ENCODE measurements around the gene ZDHHC11B.
"Not testable (repeated sequence)": the region's sequence is repeated elsewhere in the genome, so short reads cannot be mapped to it uniquely, and the experiment has no call there.

Gene ZDHHC11B

GRCh38 chr5:683551-684481 lies 100.7 kb downstream of the ZDHHC11B start:
- DNase-seq: no peak

- not testable (repeated sequence) for DNase-seq
Observed at GRCh38 chr5:682651-683358, 101.7 kb downstream of the ZDHHC11B start.

DNA sequence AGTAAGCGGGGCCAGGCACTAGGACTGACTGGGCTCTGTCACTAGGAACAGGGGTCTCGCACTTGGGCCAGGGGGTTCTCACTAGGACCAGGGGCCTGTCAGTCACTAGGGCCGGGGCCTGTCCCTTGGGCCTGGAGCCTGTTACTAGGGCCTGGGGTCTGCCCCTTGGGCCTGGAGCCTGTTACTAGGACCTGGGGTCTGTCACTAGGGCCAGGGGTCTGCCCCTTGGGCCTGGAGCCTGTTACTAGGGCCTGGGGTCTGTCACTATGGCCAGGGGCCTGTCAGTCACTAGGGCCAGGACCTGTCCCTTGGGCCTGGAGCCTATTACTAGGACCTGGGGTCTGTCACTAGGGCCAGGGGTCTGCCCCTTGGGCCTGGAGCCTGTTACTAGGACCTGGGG lies 102.3 kb downstream of the ZDHHC11B start:
- not testable (repeated sequence) for DNase-seq

GRCh38 chr5:681317-682191 lies 103.0 kb downstream of the ZDHHC11B start:
- not testable (repeated sequence) for DNase-seq

- DNase-seq: not testable (repeated sequence)
Observed at GRCh38 chr5:680836-681235, 103.7 kb downstream of the ZDHHC11B start.

- not testable (repeated sequence) for DNase-seq
Observed at GRCh38 chr5:680118-680795, 104.3 kb downstream of the ZDHHC11B start.

DNA sequence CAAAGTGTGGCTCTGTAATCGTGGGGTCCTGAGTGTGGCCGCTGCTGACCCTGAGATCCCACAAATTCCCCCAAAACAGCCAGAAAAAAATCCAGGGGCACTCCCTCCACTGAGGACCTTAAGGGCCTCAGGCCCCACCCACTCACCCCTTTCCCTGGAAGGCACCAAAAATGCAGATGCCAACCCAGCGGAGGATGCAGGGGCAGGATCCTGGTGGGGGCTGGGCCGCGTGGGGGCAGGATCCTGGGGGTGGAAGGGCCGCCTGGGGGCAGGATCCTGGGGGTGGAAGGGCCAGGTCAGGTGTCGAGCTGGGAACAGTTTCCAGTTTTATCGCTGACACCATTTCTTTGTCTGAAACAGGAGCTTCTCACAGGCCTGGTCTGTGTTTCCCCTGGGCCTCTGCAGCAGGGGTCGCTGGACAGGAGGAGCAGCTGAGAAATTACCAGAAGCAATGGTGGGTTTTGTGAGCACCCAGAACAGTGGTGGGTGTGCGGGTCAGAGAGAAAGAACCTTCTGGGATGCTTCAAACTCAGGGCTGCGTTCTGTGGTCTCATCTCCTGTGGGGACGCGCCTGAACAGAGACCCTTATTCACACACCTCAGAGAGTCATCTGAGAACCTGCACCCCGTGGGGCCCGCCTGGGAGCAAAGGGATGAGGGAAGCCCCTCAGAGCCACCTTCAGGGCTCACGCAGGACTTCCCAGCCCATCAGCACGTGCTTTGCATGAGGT lies 105.2 kb downstream of the ZDHHC11B start:
- DNase-seq: not testable (repeated sequence)

- DNase-seq: not testable (repeated sequence)
Observed at GRCh38 chr5:678521-678920, 106.0 kb downstream of the ZDHHC11B start.

GRCh38 chr5:677131-678101 lies 107.1 kb downstream of the ZDHHC11B start:
- DNase-seq: no peak

DNA sequence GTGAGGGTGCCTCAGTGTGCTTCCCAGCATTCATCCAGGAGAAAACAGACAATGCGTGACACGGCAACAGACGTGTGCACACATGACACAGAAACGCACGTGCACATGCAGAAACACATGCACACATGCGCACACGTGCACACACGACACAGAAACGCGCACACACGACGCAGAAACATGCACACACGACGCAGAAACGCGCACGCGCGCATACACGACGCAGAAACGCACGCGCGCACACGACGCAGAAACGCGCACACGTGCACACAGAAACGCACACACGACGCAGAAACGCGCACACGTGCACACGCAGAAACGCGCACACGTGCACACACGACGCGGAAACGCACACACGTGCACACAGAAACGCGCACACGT lies 107.8 kb downstream of the ZDHHC11B start:
- no peak for DNase-seq

GRCh38 chr5:675871-676698 lies 108.4 kb downstream of the ZDHHC11B start:
- DNase-seq: no peak

DNA sequence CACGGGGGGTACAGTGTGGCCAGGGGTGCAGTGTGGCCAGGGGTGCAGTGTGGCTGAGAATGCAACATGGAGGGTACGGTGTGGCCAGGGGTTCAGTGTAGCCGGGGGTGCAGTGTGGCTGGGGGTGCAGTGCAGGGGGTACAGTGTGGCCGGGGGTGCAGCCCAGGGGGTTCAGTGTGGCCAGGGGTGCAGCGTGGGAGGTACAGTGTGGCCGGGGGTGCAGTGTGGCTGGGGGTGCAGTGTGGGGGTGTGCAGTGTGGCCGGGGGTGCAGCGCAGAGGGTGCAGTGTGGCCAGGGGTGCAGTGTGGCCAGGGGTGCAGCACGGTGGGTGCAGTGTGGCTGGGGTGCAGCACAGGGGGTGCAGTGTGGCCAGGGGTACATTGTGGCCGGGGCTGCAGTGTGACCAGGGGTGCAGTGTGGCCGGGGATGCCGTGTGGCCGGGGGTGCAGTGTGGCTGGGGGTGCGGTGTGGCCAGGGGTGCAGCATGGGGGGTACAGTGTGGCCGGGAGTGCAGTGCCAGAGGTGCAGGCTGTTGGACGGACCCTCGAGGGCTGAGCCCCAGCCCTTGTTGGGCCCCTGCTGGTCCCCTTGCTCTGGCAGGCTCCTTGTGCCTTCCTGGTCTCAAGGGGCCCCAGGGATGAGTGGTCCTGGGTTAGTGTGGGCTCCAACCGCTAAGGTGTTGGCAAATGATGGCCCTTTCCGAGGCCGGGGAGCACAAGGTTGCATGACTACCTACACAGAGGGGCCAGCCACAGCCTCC lies 109.2 kb downstream of the ZDHHC11B start:
- no peak for DNase-seq

DNA sequence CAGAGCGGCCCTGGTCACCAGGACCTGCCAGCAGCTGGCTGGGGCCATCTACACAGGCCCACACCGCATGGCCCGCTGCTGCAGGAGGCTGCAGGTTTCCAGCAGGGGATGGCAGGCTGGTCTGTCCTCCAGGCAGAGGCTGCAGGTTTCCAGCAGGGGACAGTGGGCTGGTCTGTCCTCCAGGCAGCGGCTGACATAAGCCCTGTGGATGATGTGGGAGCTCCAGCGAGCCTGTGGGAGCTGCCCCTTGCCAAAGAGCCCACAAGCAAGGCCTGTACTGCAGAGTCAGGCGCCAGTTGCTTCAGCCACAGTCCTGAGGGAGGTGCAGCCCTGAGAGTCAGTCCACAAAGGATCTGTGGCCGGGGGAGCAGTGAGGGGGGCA lies 109.9 kb downstream of the ZDHHC11B start:
- no peak for DNase-seq

GRCh38 chr5:673831-674629 lies 110.5 kb downstream of the ZDHHC11B start:
- no peak for DNase-seq

DNA sequence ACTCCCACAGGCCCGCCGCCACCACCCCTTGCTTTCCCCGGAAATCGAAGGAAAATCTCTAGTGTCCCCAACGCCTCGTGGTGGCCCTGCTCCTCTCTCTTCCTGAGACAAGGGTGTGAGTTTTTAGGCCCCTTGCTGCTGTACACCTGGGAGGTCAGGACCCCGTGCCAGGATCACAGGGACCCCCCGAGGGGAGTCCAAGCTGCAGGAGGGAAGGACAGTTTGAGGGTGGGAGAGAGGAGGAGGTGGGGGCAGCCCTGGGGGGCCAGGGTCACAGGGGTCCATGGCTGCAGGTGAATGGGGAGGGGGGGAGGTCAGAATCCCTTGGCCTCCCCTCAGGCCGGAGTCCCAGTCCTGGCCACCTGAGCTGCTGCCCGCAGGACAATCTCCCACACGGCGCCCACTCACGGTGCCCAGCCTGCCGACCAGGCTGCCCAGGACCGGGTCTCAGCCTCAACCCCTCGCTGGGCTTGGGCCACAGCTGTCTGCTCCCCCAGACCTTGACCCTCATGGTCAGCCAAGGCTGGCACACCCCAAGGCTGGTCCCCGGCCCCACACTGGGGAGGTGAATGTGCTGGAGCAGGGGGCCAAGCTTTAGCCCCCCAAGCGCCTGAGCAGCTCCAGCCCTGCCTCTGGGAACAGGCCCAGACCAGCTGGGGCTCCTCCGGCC lies 111.2 kb downstream of the ZDHHC11B start:
- no peak for DNase-seq

DNA sequence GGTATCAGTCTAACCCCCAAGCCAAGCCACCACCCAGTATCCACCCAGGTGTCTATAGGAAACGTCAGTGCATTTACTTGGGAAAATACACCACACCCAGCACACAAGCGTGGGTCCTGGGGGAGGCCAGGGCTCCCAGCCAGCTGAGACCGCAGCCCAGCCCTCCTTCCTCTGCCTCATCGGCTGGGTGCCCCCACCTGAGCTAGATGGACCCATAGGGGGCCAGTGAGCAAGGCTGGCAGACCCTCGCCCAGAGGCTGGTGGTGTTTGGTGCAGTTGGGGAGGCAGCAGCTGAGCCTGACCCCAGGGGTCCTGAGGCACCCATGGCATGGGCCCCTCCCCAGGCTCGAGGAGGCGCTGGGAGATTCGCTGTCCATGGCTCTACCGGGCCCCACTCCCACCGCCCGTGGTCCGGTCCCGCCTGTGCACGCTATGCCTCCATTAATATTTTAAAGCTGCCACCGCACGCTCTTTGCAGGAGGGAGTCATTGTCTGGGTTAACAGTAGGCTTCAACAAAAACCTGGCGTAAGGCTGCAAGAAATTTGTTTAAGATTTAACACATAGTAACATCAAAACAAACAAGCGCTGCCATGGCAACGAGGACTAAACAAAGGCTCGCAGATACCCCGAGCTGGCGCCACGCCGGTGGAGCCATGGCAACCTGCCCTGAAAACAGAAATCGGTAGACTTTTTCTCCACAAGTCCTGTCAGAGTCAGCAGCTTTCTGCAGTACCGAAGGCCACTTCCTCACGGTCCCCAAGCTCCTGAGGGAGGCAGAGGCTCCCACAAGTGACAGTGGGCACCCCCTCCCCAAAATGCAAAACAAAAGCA lies 112.0 kb downstream of the ZDHHC11B start:
- DNase-seq: peak; percentile 8
